Raji (cell line): ENCODE results near the gene STUB1.

Experiments used
- POLR2A ChIP-seq: IDR thresholded peaks from 2 replicates; pipeline ENCODE4 v1.6.1; 2011; ENCODE audit warnings: low read depth, low read length, control low read depth; ENCODE audit not compliant: insufficient read depth

STUB1 gene

DNA sequence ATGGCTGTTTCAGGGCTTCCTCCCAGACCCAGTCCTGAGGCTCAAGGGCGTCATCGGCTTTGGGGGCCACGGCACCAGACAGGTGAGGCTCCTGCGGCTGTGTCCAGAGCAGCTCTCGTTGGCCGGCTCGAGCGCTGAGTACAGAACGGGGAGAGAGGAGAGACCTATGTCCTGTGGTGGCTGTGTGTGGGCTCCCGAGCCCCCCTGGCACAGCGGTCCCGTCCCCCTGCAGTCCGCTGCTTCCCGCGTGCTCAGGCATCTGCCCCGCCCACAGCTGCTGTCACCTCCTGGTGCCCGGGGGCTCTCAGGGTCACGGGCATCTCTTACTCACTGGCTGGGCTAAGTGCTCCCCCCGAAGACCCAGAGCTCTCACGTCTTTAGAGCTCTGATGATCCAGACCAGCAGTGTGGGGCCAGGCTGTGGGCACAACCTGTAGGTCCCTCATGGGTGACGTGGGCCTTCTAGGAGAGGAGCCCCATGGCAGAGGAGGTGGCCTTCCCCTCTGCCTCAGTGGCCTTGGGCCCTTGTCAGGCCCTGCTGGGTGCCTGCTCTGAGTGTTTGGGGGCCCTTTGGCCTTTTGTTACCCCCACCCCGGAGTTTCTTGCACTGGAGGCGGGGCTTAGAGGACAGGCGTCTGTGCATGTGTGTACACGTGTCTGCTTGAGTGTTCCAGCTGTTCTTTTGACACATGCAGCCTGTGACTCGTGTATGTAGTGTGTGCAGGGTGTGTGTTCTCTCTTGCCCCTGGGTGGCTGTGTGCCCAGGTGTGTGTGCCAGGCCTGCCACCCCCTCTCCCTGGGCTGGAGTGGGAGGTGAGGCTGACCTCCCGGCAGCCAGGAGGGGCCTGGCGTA lies 27.5 kb upstream of the STUB1 start:
- TF ChIP-seq POLR2A = no peak

DNA sequence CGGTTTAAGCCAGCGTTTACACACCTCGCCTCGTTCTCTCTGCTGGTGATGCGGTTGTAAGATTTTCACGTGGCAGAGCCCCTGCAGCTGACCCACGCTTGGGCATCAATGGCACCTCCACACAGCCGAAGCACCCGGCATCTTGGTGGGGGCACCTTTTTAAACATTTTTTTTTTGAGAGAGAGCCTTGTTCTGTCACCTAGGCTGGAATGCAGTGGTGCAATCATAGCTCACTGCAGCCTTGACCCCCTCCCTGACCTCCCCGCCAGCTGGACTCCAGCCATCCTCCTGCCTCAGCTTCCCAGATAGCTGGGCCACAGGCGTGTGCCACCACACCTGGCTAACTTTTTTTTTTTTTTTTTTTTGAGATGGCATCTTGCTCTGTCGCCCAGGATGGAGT lies 26.2 kb upstream of the STUB1 start:
- TF ChIP-seq POLR2A = no peak

DNA sequence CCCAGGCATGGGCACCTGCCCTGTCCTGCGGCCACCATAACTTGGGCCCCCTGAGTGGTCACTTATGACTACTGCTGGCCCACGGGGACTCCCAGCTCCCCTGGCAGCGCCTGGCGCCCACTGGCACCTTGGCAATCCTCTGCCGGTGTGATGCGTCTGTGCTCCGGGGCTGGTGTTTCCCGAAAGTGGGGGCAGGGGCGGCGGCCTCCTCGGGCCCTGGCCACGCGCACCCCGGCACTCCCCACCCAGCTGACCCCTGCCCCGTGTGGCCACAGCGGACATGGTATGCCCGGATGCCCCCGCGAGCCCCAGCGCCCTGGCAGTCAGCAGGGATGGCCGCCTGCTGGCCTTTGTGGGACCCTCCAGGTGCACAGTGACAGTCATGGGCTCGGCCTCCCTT lies 22.7 kb upstream of the STUB1 start:
- TF ChIP-seq POLR2A = no peak

DNA sequence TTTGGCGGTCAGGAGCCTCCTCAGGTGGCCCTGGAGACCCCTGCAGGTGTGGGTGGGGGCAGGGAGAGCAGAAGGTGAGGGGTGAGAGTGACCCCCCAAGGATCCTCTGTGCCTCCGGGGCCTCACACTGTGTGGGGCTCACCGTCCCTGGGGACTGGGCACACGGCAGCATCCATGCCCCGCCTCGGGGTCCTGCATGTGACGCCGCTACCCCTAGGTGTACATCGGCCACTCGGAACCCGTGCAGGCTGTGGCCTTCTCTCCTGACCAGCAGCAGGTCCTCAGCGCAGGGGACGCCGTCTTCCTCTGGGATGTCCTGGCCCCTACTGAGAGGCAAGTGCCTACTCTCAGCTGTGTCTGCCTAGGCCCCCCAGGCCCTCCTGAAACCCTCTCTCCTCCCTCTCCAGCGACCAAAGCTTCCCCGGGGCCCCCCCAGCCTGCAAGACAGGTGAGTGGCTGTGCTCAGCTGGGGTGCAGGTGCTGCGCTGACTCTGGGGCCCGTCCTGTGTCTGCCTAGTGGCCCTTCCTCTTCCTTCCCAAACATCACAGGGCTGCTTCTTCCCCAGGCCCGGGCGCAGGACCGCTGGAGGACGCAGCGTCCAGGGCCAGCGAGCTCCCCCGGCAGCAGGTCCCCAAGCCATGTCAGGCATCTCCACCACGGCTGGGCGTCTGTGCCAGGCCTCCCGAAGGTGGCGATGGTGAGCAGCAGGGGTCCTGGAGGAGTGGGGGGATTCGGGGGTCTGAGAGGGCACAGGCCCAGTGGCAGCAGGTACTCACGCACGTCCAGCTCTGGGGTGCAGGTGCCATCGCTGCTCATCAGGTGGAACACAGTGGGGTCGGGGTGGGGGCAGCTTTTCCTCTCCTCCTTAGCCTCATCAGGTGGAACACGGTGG lies 21.3 kb upstream of the STUB1 start:
- TF ChIP-seq POLR2A = no peak

DNA sequence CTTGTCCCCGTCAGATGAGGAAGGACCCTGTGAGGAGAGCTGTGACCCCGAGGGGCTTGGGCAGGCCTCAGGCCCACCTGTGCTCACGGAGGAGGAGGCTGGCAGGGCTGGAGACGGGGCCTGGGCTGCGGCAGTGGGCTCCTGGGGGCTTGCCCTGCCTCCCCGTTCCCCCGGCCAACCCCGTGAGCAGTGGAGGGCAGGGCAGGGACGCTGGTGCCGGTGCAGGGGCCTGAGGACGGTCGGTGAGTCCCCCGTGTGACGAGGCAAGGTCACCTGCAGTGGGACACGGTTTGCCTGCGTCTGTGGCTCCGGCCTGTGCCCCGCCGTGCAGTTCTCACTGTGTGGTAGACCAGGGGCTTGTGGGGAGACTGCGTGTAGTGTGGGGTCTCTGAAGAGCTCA lies 20.6 kb upstream of the STUB1 start:
- no peak for TF ChIP-seq POLR2A

DNA sequence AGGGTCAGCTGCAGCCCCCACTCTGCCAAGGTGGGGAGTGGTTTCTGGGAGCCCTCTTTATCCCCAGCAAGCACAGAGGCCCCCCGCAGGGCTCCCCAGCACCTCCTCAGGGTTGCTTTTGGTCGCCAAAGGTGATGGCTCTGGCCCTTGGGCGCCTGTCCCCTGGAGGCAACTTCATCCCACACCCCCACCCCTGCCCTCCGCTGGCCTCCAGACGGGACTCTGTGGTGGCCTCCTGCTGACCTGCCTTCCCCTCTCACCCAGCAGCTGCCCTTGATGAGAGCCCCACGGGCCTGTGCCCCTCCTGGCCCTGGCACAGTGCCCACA lies 20.1 kb upstream of the STUB1 start:
- TF ChIP-seq POLR2A = no peak

DNA sequence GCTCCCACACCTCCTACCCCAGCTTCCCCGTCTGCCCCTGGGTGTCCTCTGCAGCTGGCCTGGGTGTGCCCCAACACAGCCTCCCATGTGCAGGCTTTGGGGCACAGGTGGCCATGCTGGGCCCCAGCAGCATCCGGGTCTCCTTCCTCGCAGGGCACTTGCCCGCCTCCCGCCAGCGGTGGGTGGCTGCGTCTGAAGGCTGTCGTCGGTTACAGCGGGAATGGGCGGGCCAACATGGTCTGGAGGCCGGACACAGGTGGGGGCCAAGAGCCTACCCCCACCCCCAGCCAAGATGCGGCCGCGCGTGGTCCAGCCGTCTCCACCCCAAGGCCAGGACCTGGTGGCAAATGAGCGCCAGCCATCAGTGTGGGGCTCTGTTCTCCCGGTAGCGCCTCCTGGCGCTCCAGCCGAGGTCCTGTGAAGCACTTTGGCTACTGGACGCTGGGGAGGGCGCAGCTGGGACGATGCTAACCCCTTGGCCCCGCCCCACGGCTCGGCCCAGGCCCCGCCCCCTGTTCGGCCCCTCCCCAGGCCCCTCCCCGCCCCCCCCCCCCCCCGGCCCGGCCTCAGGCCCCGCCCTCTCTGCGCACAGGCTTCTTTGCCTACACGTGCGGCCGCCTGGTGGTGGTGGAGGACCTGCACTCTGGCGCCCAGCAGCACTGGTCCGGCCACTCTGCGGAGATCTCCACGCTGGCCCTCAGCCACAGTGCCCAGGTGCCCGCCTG lies 19.6 kb upstream of the STUB1 start:
- no peak for TF ChIP-seq POLR2A

DNA sequence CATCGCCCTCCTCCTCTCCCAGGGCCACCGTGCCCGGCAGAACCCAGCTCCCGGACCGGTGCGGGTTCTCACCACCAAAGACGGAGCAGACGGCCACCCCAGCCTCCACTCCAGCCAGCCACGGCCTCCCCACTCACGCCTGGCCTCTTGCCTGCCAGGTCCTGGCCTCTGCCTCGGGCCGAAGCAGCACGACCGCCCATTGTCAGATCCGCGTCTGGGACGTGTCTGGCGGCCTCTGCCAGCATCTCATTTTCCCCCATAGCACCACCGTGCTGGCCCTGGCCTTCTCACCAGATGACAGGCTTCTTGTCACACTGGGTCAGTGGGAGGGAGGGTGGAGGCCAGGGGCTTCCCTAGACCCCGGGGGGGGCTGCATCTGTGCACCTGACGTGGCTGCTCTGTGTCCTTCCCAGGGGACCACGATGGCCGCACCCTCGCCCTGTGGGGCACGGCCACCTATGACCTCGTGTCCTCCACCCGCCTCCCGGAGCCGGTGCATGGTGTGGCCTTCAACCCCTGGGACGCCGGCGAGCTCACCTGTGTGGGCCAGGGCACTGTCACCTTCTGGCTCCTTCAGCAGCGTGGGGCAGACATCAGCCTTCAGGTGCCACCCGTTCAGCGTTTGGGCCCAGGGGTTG lies 18.9 kb upstream of the STUB1 start:
- no peak for TF ChIP-seq POLR2A

DNA sequence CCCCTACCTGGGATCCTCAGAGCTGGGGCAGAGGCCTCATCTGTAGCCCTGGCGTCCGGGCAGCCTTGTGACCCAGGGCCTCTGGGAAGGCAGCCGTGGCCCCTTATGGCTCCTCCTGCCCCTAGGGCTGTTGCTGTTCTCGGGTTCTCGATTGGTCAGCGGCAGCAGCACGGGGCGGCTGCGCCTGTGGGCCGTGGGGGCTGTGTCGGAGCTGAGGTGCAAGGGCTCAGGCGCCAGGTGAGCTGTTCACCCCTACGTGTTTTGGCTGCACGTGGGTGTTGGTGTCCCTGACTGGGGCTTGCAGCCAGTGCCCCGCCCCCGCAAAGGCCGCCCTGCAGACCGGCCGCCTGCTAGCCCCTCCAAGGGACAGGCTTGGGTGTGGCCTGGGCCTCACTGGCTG lies 18.1 kb upstream of the STUB1 start:
- TF ChIP-seq POLR2A = no peak

DNA sequence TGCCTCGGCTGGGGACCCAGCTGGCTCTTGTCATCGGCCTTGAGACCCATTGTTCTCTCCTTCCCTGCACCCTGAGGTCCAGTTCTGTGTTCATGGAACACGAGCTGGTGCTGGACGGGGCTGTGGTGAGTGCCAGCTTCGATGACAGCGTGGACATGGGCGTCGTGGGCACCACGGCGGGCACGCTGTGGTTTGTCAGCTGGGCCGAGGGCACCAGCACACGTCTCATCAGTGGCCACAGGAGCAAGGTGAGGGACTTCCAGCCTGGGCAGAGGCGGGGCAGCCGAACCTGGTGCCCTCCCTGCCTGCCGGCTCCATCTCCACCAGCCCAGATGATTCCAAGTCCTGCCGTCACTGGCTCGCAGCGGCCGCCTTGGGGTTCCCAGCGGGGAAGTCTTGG lies 17.6 kb upstream of the STUB1 start:
- no peak for TF ChIP-seq POLR2A

DNA sequence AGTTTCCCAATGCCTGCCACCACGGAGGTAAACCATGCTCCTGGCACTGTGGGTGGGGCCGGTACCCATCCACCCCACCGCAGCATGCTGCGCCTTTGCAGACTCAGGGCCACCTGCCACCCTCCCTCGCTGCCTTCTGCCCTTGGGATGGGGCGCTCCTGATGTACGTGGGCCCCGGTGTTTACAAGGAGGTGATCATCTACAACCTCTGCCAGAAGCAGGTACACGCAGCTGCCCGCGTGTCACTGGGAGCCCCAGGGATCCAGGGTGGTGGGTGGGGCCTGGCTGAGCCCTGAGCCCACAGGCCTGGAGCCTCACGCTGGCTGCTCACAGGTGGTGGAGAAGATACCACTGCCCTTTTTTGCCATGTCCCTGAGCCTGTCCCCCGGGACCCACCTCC lies 13.6 kb upstream of the STUB1 start:
- no peak for TF ChIP-seq POLR2A

DNA sequence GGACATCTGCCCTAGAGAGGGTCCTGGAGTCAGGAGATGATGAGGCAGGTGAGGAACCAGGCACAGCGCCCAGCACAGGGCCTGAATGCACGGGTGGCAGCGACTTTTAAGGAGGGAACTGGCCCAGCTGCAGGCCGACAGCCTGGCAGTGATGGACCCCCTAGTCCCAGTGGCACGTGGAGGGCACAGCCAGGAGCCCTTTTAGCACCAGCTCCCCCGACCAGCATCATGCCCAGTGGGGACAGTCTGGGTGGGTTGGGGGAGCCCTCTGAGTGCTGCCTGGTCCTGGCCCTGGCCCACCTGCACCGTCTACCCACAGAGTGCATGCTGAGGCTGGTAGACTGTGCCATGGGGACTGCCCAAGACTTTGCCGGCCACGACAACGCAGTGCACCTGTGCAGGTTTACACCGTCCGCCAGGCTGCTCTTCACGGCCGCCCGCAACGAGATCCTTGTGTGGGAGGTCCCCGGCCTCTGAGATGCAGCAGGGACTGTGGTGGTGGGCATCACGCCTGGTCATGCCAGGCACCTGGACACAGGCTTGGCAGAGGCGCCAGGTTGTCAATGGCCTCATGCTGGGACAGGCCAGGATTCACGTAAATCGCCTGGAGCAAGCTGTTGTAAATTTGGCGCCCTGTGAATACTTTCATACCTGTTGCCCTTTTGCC lies 13.0 kb upstream of the STUB1 start:
- TF ChIP-seq POLR2A = no peak

DNA sequence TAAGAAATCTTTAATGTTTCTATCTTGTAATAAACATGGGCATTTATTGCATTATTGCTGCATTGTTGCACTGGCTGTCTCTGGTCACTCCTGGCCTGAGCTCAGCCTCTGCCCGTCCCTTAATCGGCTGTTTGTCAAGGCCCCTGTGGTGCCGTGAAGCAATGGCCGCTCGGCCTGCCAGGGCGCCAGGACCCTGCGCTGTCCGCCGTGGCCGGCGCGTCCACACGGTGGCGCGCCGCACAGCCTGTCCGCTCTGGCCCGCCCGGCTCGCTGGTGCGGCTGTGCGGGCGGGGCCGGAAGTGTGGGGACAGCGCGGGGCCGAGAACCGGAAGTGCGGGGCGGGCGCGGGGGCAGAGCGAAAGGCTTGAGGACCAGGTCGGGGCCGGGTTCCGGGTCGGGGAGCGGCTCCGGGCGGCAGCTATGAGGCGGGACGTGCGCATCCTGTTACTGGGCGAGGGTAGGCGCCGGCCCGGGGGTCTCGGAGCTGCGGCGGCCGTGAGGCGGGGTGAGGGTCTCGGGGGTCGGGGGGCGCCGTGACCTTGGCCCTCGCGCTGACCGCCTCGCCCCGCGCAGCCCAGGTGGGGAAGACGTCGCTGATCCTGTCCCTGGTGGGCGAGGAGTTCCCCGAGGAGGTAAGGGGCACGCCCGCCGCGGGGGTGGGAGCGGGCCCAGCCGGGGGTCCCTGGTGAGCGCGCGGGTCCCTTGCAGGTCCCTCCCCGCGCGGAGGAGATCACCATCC lies 12.3 kb upstream of the STUB1 start, which contains the start of gene RHOT2:
Gene RHOT2, plus strand, starts transcription at position 353 of the 739 bp plus-strand sequence. Its CDS starts 68 bp downstream, at position 421.
- TF ChIP-seq POLR2A = peak; percentile 75

DNA sequence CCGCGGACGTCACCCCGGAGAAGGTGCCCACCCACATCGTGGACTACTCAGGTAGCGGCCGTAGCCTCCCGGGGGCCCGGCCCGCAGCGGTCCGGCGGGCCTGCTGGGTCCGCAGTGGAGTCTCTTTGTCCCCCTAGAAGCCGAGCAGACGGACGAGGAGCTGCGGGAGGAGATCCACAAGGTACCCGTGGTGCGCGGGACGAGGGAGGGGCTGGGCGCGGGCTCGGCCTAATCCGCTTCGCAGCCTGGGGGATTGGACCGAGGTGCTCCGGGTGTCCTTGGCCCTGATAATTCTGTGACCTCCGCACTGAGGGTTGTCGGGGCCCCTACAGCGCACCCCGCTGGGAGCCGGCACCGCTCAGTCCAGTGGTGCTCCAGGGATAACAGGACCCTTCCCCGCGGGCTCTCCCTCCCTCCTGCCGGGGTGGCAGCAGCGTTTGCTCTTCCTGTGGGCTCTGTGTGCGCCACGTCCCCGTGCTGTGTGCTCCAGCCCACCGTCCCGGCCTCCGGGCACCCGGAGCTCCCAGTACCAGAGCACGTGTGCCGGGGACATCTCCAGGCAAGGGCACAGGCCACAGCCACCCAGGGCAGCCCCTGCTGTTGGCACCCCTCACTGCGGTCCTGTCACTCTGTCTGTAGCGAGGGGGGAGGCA lies 11.6 kb upstream of the STUB1 start:
- no peak for TF ChIP-seq POLR2A

DNA sequence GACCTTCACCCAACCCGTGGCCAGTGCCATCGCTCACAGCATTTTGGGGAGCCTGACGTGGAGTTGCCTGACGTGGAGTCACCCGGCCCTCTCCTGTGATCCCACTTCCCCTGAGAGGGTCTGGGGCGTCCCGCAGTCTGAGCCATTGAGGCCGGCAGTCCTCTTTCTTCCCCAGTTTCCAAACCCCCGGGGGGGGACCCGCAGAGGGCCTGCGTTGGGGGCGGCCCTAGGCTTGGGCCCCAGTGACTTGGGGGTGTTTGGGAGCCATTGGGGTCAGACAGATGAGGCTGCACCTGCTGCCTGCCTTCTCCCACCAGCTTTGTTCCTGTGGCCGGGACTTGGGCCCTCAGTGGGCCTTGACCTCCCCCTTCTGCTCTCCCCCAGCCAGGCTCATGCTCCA lies 10.5 kb upstream of the STUB1 start:
- TF ChIP-seq POLR2A = no peak
